IMR-90 (cell line): Measurements from ENCODE around the gene NEURL1.

Source experiments
- BHLHE40 ChIP-seq: fragments of 150-350 bp; IDR thresholded peaks from 2 replicates; pipeline ENCODE4 v1.6.1; 2016; ENCODE audit warnings: mild to moderate bottlenecking, low read depth, low read length
- MAFK ChIP-seq: IDR thresholded peaks from 2 replicates; pipeline ENCODE4 v1.6.1; 2012; ENCODE audit warnings: low read depth, low read length, improper control_type of control experiment
- POLR2A ChIP-seq: IDR thresholded peaks from 2 replicates; pipeline ENCODE4 v1.6.1; 2012; ENCODE audit warnings: mild to moderate bottlenecking, low read depth, low read length
- TF ChIP-seq, protein P1 (sequence below): conservative IDR thresholded peaks from 2 replicates; pipeline ENCODE4 v1.5.1; 2012; ENCODE audit warnings: mild to moderate bottlenecking, low read depth, low read length, improper control_type of control experiment
- TF ChIP-seq, protein P2 (sequence below): fragments of 150-350 bp; IDR thresholded peaks from 2 replicates; pipeline ENCODE4 v1.6.1; 2016; ENCODE audit warnings: low read depth, mild to moderate bottlenecking, low read length, moderate library complexity, borderline replicate concordance

DNA sequence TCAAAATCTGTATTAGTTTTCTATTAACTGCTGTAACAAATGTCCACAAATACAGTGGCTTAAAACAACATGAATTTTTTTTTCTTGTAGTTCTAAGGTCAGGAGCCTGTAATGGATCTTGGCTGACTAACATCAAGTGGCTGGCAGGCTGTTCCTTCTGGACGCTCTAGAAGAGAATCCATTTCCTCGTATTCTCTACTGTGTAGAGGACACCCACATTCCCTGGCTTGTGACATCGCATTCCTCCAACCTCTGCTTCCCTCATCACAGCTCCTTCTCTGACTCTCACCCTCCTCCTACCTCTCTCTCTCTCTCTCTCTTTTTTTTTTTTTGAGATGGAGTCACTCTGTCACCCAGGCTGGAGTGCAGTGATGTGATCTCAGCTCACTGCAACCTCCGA, 30.0 kb upstream of the NEURL1 start:
- TF ChIP-seq, protein P1, sequence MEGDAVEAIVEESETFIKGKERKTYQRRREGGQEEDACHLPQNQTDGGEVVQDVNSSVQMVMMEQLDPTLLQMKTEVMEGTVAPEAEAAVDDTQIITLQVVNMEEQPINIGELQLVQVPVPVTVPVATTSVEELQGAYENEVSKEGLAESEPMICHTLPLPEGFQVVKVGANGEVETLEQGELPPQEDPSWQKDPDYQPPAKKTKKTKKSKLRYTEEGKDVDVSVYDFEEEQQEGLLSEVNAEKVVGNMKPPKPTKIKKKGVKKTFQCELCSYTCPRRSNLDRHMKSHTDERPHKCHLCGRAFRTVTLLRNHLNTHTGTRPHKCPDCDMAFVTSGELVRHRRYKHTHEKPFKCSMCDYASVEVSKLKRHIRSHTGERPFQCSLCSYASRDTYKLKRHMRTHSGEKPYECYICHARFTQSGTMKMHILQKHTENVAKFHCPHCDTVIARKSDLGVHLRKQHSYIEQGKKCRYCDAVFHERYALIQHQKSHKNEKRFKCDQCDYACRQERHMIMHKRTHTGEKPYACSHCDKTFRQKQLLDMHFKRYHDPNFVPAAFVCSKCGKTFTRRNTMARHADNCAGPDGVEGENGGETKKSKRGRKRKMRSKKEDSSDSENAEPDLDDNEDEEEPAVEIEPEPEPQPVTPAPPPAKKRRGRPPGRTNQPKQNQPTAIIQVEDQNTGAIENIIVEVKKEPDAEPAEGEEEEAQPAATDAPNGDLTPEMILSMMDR, result no peak
- TF ChIP-seq POLR2A, result no peak
- TF ChIP-seq BHLHE40, result no peak
- TF ChIP-seq MAFK, result no peak
- TF ChIP-seq, protein P2, sequence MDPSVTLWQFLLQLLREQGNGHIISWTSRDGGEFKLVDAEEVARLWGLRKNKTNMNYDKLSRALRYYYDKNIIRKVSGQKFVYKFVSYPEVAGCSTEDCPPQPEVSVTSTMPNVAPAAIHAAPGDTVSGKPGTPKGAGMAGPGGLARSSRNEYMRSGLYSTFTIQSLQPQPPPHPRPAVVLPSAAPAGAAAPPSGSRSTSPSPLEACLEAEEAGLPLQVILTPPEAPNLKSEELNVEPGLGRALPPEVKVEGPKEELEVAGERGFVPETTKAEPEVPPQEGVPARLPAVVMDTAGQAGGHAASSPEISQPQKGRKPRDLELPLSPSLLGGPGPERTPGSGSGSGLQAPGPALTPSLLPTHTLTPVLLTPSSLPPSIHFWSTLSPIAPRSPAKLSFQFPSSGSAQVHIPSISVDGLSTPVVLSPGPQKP, result no peak
